Purkinje cell (primary cell): ENCODE results near the gene RPS6KL1. TPM values are rescaled to one million over a fixed set of nuclear protein-coding genes. Genes with fewer than 3 reads are reported as not detected.

Experiments
- polyA plus RNA-seq: library from polyadenylated mRNA; unstranded; fragments of >200 nt; fragmentation: Nextera tagmentation; gene quantifications from 2 replicates; pipeline ENCODE4 v1.2.1, GENCODE V29; 2014

RPS6KL1 gene
- polyA plus RNA-seq, result 7.9 and 15.2 TPM in 2 replicates

DNA sequence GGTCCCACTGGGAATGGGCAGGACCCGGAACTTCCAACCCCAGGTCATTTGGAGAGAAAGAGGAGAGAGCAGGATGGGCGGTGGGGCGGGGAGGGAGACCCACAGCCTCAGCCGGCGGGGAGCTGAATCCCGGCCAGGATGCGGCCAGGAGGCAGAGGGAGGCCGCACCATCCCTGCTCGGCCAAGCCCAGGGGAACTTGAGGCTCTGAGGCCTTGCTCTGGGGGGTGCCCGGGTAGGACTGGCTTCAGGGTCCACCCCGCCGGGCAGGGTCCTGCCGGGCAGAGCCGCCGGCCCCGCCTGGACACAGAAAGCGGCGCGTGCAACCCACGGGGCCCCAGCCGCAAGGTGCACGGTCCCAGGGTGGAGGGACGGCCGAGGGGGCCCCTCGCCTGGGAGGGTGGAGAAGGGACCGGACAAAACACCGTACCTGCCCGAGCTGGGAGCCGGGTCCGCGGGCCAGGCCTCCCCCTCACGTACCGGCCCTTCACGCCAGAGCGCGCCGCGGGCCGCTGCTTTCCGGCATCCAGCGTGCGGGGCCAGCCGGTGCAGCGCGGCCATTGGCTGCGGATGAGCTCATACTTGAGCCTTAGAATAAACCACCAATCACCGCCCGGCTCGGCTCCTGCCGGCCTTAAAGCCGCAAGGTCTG is at the start of gene RPS6KL1:
Gene RPS6KL1, minus strand, starts transcription at position 509 of the 650 bp plus-strand sequence. CDS start 1,719 bp downstream, outside the sequence.

GRCh38 chr14:74955229-74956026 is 32.4 kb upstream of the RPS6KL1 start, which contains the start of gene PGF:
TSS of gene PGF (minus strand) at chr14:74955597. CDS start at chr14:74955242, 355 bp downstream.

DNA sequence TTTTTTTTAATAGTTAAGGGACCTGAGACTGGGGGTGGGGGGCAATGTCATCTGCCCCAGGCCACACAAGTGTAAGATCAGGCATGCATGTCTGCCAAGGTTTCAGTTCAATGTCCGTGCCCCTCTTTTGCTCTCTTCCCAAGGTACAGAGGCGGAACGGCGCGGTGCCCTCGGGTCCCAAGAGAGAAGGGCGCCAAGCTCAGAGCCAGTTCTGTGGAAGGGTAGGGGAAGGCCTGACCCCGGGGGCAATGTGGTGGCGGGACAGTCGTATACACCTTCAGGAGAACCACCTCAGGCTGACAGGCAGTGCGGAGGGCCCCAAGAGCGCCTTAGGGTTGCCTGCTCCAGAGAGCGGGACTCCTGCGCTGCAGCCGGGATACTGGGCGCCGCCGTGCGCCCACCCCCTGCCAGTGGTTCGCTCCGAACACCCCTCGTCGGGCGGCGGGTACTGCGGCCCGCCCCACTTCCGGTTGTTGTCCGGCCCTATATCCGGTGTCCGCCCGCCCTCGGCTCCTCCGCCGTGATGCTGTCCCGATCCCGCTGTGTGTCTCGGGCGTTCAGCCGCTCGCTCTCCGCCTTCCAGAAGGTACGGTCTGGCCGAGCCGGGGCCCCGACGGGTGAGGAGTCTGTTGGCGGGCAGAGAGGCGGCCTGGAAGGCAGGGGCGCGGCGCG is 41.5 kb downstream of the RPS6KL1 start, which contains the start of gene DLST:
Gene DLST, plus strand, starts transcription at position 486 of the 672 bp plus-strand sequence. Its CDS starts 38 bp downstream, at position 524.

DNA sequence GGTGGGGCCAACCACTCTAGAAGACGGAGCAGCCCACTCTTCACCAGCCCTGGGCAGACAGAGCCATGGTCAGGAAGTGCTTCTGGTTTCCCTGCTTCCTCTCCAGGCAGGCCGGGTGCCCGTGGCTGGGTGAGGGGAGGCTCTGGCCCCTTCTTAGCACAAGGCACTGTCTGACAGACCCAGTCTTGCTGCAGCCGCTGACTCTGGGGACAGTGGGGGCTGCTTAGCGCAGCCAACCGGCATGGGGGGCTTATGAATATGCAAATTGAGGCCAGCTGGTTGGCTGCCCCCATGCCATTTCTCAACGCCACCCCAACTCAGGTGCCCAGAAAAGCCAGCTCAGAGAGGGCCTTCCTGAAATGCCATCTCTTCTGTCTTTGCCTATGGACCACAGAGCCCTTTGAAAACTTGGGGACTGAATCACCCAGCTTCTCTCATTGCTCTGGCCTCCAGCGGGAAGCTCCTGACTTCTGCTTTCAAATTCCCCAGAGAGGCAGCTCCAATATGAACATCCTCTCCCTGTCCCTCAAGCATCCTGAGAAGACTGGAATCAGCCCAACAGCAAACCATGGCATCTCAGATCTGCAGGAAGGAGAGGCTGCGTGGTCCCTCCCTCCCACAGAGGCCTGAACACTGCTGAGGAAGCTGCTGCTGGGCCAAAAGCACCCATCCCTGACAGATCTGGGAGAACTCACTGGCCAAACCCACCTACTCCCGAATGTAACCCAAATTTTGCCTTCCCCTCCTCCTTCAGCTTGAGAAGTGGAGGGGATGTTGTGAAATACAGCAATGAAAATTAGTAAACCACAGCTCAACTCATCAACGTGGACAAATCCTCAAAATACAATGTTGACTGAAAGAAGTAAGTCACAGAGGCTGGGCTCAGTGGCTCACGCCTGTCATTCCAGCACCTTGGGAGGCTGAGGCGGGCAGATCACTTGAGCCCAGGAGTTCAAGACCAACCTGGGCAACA is 46.8 kb downstream of the RPS6KL1 start, which contains the start of gene PROX2:
Gene PROX2, minus strand, starts transcription at position 205 of the 973 bp plus-strand sequence. CDS start 12,311 bp downstream, outside the sequence.

Other genes with a start within 250 kb of the RPS6KL1 start
- 13.5 and 16.1 TPM in 2 replicates for gene AREL1, start 210.2 kb downstream of the RPS6KL1 start, polyA plus RNA-seq
- gene FCF1, start 210.1 kb downstream of the RPS6KL1 start, polyA plus RNA-seq, result 5.8 and 10.7 TPM in 2 replicates
- gene YLPM1, start 159.9 kb downstream of the RPS6KL1 start, polyA plus RNA-seq, result 41.5 and 46.3 TPM in 2 replicates
- 0.18 TPM in 1 of 2 replicates, not detected in the other for gene PROX2, start 47.1 kb downstream of the RPS6KL1 start, polyA plus RNA-seq
- gene DLST, start 41.3 kb downstream of the RPS6KL1 start, polyA plus RNA-seq, result 4.7 and 15.2 TPM in 2 replicates
- 0.12 TPM in 1 of 2 replicates, not detected in the other for gene PGF, start 32.3 kb upstream of the RPS6KL1 start, polyA plus RNA-seq
- 29.3 and 35.1 TPM in 2 replicates for gene EIF2B2, start 79.7 kb upstream of the RPS6KL1 start, polyA plus RNA-seq
- 23.4 and 30.8 TPM in 2 replicates for gene MLH3, start 128.2 kb upstream of the RPS6KL1 start, polyA plus RNA-seq
- 247 and 252 TPM in 2 replicates for gene ACYP1, start 140.8 kb upstream of the RPS6KL1 start, polyA plus RNA-seq
- gene ZC2HC1C, start 146.4 kb upstream of the RPS6KL1 start, polyA plus RNA-seq, result 2.0 and 4.0 TPM in 2 replicates
- 4.8 and 6.6 TPM in 2 replicates for gene NEK9, start 203.8 kb upstream of the RPS6KL1 start, polyA plus RNA-seq